ENCODE results near the gene IRX4.

DNA sequence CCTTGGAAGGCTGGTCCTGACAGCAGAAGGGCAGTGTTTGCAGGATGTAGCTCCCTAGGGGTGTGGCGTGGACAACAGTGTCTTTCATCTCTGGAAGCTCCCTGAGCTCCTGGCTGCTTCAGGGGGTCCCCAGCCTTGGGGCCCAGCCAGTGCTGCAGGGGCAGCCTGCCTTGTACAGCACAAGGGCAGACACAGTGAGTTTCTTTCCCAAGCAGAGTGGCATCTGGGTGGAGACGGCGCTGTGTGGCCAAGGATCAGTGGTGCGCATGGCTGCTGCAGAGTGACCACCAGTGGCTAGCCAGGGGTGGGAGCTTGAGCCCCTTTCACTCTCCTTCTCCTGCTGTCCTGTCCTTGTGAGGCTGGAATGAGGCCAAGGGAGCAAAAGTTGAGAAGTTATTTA is 7.6 kb upstream of the IRX4 start:
- TF ChIP-seq, protein P1, sequence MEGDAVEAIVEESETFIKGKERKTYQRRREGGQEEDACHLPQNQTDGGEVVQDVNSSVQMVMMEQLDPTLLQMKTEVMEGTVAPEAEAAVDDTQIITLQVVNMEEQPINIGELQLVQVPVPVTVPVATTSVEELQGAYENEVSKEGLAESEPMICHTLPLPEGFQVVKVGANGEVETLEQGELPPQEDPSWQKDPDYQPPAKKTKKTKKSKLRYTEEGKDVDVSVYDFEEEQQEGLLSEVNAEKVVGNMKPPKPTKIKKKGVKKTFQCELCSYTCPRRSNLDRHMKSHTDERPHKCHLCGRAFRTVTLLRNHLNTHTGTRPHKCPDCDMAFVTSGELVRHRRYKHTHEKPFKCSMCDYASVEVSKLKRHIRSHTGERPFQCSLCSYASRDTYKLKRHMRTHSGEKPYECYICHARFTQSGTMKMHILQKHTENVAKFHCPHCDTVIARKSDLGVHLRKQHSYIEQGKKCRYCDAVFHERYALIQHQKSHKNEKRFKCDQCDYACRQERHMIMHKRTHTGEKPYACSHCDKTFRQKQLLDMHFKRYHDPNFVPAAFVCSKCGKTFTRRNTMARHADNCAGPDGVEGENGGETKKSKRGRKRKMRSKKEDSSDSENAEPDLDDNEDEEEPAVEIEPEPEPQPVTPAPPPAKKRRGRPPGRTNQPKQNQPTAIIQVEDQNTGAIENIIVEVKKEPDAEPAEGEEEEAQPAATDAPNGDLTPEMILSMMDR (IDR thresholded peaks at IDR 0.05) = no peak
- TF ChIP-seq JUND (IDR thresholded peaks at IDR 0.05) (no peak), YY1 (IDR thresholded peaks at IDR 0.05; ENCODE audit: low read depth) (no peak)

Data from SK-N-SH (cell line).